BLaER1 treated with 17β-estradiol and CSF1 and Interleukin-3, amounts not matched to agents 10 nM and 100 nM (cell line): Measurements from ENCODE around the gene MYOM3.
"Not testable (repeated sequence)": the region's sequence is repeated elsewhere in the genome, so short reads cannot be mapped to it uniquely, and the experiment has no call there.

Source experiments
- H3K27ac ChIP-seq, 11 experiments: shearing (Covaris generic); formaldehyde crosslinking; 2 replicates each; pipeline ENCODE4 v1.8.1; 2022
- H3K27me3 ChIP-seq, 11 experiments: shearing (Covaris generic); formaldehyde crosslinking; 2 replicates each; pipeline ENCODE4 v1.8.1; 2022
- H3K36me3 ChIP-seq, 11 experiments: shearing (Covaris generic); formaldehyde crosslinking; 2 replicates each; pipeline ENCODE4 v1.8.1; 2022
- H3K4me1 ChIP-seq, 10 experiments: shearing (Covaris generic); formaldehyde crosslinking; 2 replicates each; pipeline ENCODE4 v1.8.1; 2022
- H3K4me2 ChIP-seq, 11 experiments: shearing (Covaris generic); formaldehyde crosslinking; 2 replicates each; pipeline ENCODE4 v1.8.1; 2022
- H3K4me3 ChIP-seq, 10 experiments: shearing (Covaris generic); formaldehyde crosslinking; 2 replicates each; pipeline ENCODE4 v1.8.1; 2022
- H3K9ac ChIP-seq, 11 experiments: shearing (Covaris generic); formaldehyde crosslinking; 2 replicates each; pipeline ENCODE4 v1.8.1; 2022
- H3K9me3 ChIP-seq, 11 experiments: shearing (Covaris generic); formaldehyde crosslinking; replicated peaks in 1 of 11; 2 replicates each; pipeline ENCODE4 v1.8.1; 2022
- H4K20me1 ChIP-seq, 11 experiments: shearing (Covaris generic); formaldehyde crosslinking; 2 replicates each; pipeline ENCODE4 v1.8.1; 2022
- Cebpa-rat ChIP-seq, 11 experiments: shearing (Covaris generic); IDR thresholded peaks; 2 replicates each; pipeline ENCODE4 v1.8.1; 2022

MYOM3 gene

DNA sequence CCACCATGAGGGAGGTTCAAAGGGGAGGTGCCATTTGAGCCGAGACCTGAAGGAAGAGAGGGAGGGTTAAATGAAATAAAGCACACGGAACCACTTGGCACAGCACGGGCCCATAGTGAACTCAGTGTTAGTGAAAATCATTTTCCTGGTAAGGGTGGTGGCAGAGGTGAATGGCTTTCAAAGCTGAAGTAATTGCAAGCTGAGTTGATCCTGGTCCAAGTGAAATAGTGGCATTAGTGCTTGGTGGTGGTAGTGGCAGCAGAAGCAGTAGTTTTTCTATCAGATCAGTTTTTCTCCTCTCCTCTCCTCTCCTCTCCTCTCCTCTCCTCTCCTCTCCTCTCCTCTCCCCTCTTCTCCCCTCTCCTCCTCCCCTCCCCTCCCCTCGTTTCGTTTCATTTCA lies 101.3 kb downstream of the MYOM3 start:
- TF ChIP-seq Cebpa-rat (IDR thresholded peaks at IDR 0.05): no peak
- Histone ChIP-seq H3K4me2 (peak overlapping the region in 6 of 11 experiments; percentile 11 to 85 (median 58); a peak in 5 of 22 replicates), H3K9me3 (peaks cover 3 to 14% (median 11%) of the 10 kb centered on the region in 11 experiments; a peak in 12 of 22 replicates), H4K20me1 (no peaks in the 10 kb centered on the region), H3K36me3 (no peaks in the 10 kb centered on the region), H3K27ac (no peak overlapping the region), H3K27me3 (no peaks in the 10 kb centered on the region), H3K4me3 (no peak overlapping the region), H3K9ac (no peak overlapping the region), H3K4me1 (peaks cover 12 to 47% (median 32%) of the 10 kb centered on the region in 10 experiments)

DNA sequence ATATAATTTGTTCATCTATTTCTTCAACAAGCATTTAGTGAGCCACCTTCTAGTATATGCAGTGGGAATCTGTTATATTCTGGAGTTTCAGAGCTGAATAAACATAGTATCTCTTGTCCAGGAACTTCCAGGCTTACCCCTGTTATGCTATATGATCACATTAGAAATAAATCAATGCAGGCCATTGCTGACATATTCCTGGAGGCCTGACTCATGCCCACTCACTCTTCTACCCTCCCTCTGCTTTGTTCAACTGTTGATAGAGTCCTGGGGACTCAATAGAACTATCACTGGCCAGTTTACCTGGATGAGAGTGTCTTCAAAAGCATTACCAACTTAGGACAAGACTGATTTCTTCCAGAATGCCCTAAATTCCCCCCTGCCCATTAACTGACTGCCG lies 102.5 kb downstream of the MYOM3 start:
- no peak overlapping the region for H3K27ac ChIP-seq
- H3K36me3 ChIP-seq: no peaks in the 10 kb centered on the region
- H3K9ac ChIP-seq: no peak overlapping the region
- H3K4me1 ChIP-seq: peaks cover 12 to 49% (median 33%) of the 10 kb centered on the region in 10 experiments
- H3K27me3 ChIP-seq: no peaks in the 10 kb centered on the region
- H3K4me3 ChIP-seq: no peak overlapping the region
- no peak overlapping the region for H3K4me2 ChIP-seq
- TF ChIP-seq Cebpa-rat (IDR thresholded peaks at IDR 0.05): no peak
- H4K20me1 ChIP-seq: no peaks in the 10 kb centered on the region
- peaks cover 3 to 14% (median 11%) of the 10 kb centered on the region in 11 experiments; a peak in 12 of 22 replicates for H3K9me3 ChIP-seq

- not testable (repeated sequence) for H3K4me3 ChIP-seq, H3K27me3 ChIP-seq, H4K20me1 ChIP-seq, H3K27ac ChIP-seq, H3K9ac ChIP-seq, H3K36me3 ChIP-seq
- Histone ChIP-seq H3K4me1 (peaks cover 12 to 55% (median 40%) of the 10 kb centered on the region in 10 experiments), H3K9me3 (peaks cover 3 to 14% (median 11%) of the 10 kb centered on the region in 11 experiments; a peak in 12 of 22 replicates), H3K4me2 (peak overlapping the region in 2 of 11 experiments; percentile 21 to 34; a peak in 2 of 22 replicates)
These were observed 103.3 kb downstream of the MYOM3 start for GRCh38 chr1:24008574-24009184.

DNA sequence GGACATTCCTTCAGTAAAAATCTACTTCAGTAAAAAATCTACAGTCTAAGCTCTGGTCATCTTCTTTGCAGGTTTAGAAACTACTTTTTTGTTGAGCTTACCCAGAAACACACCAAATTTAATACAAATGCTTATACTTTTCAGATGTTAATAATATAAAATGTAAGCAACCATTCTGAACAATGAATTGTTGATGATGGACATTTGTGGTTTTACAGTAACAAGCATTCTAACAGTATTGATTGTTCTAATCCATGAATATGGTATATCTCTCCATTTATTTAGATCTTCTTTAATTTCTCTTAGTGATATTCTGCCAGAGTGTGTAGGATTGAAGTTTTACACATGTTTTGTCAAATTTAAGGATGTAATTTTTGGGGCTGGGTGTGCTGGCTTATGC lies 104.9 kb downstream of the MYOM3 start:
- TF ChIP-seq Cebpa-rat (IDR thresholded peaks at IDR 0.05): no peak
- peaks cover 3 to 14% (median 11%) of the 10 kb centered on the region in 11 experiments; a peak in 12 of 22 replicates for H3K9me3 ChIP-seq
- no peak overlapping the region for H3K27ac ChIP-seq
- H3K4me3 ChIP-seq: no peak overlapping the region
- no peak overlapping the region for H3K9ac ChIP-seq
- H4K20me1 ChIP-seq: no peaks in the 10 kb centered on the region
- no peaks in the 10 kb centered on the region for H3K36me3 ChIP-seq
- no peaks in the 10 kb centered on the region for H3K27me3 ChIP-seq
- H3K4me1 ChIP-seq: peaks cover 5 to 50% (median 40%) of the 10 kb centered on the region in 10 experiments
- no peak overlapping the region for H3K4me2 ChIP-seq
